OCI-LY3 (cell line): Measurements from ENCODE around the gene CRTAP.

Experiments used
- CTCF ChIP-seq: fragments of 200-600, 300-600 bp; sonication (generic); IDR thresholded peaks from 2 replicates; pipeline ENCODE4 v1.5.1; 2014; ENCODE audit warnings: antibody characterized with exemption, low read length, low read depth
- EZH2phosphoT487 ChIP-seq: fragments of 200-600 bp; shearing (Covaris generic); IDR thresholded peaks from 2 replicates; pipeline ENCODE4 v1.6.1; 2018; ENCODE audit warnings: antibody characterized with exemption, mixed run types, low read depth

- TF ChIP-seq CTCF (no peak), EZH2phosphoT487 (no peak)
Observed at GRCh38 chr3:33091746-33092145, 22.1 kb upstream of the CRTAP start.
